GM10248 (cell line): ENCODE results near the gene TPTE2.
"Not testable (repeated sequence)": the region's sequence is repeated elsewhere in the genome, so short reads cannot be mapped to it uniquely, and the experiment has no call there.

ENCODE experiments used
- CTCF ChIA-PET: fragments of 300-600 bp; sonication (Branson Sonifier 250); formaldehyde crosslinking; extraction: SDS; loops from one replicate; lab custom pipeline; 2021; ENCODE audit warnings: antibody characterized with exemption; lab: Yijun Ruan, JAX
- POLR2A ChIA-PET: fragments of 350-650 bp; sonication (Branson Sonifier 250); formaldehyde crosslinking; extraction: SDS; loops from one replicate; lab custom pipeline; 2020; ENCODE audit warnings: antibody characterized with exemption; lab: Yijun Ruan, JAX
- DNase-seq: peaks from one replicate; pipeline ENCODE4 v3.0.0; 2012; ENCODE audit errors: extremely low spot score
- CTCF ChIP-seq: IDR thresholded peaks from 2 replicates; pipeline ENCODE4 v1.5.1; 2012; ENCODE audit warnings: mild to moderate bottlenecking, low read depth; ENCODE audit errors: extremely low read depth, missing control alignments, control extremely low read depth

TPTE2 gene

GRCh38 chr13:19519049-19519448, 42.3 kb downstream of the TPTE2 start:
- POLR2A ChIA-PET = no interaction called here

GRCh38 chr13:19507623-19508022, 53.7 kb downstream of the TPTE2 start:
- POLR2A ChIA-PET, DNase-seq, CTCF ChIA-PET: not testable (repeated sequence)

More at GRCh38 chr13:19519049-19519448, 42.3 kb downstream of the TPTE2 start:
- CTCF ChIA-PET = no interaction called here
- no peak for DNase-seq
- TF ChIP-seq CTCF = no peak

GRCh38 chr13:19460126-19460525, 101.2 kb downstream of the TPTE2 start:
- CTCF ChIA-PET, DNase-seq, POLR2A ChIA-PET: not testable (repeated sequence)

- POLR2A ChIA-PET, DNase-seq: not testable (repeated sequence)
- TF ChIP-seq CTCF = peak; percentile 17
- CTCF ChIA-PET = interaction anchor here (1.0 kb wide), 1 partner anchor 11 kb away, joined by 3 read pairs; no protein-coding TSS in a partner anchor
Observed at GRCh38 chr13:19439056-19439686, 122.2 kb downstream of the TPTE2 start.

- CTCF ChIA-PET, POLR2A ChIA-PET: not testable (repeated sequence)
- peak; percentile 2 for DNase-seq
Observed at GRCh38 chr13:19437780-19438179, 123.6 kb downstream of the TPTE2 start.

- DNase-seq, POLR2A ChIA-PET, CTCF ChIA-PET: not testable (repeated sequence)
Observed at GRCh38 chr13:19422236-19422635, 139.1 kb downstream of the TPTE2 start.

GRCh38 chr13:19412494-19412893, 148.8 kb downstream of the TPTE2 start:
- CTCF ChIA-PET, POLR2A ChIA-PET, DNase-seq: not testable (repeated sequence)

GRCh38 chr13:19382746-19383511, 178.4 kb downstream of the TPTE2 start:
- POLR2A ChIA-PET, CTCF ChIA-PET: not testable (repeated sequence)

GRCh38 chr13:19382111-19382510, 179.2 kb downstream of the TPTE2 start:
- ChIA-PET CTCF (no interaction called here), POLR2A (no interaction called here)

More at GRCh38 chr13:19382746-19383511, 178.4 kb downstream of the TPTE2 start:
- not testable (repeated sequence) for DNase-seq

More at GRCh38 chr13:19382111-19382510, 179.2 kb downstream of the TPTE2 start:
- no peak for TF ChIP-seq CTCF
- DNase-seq = no peak
